HepG2 (cell line): ENCODE results near the gene DMKN. TPM values are rescaled to one million over a fixed set of nuclear protein-coding genes. Genes with fewer than 3 reads are reported as not detected.

Source experiments
- ATAC-seq: fragments of 200-7000 bp; cut with Tn5 transposase; 3 replicates; pipeline ENCODE4 v1.9.1; 2020; ENCODE audit warnings: mild to moderate bottlenecking, moderate library complexity
- BruUV-seq: library from RNA; stranded (reverse); fragments of 400-500 nt; replicated peaks from 2 replicates; lab custom pipeline; 2021; lab: Mats Ljungman, UMichigan
- CTCF ChIA-PET: fragments of 300-600 bp; formaldehyde crosslinking; extraction: SDS; loops from one replicate; lab custom pipeline; 2021; ENCODE audit warnings: low total read pairs, inconsistent platforms, low intra/inter-chr PET ratio; lab: Yijun Ruan, JAX
- POLR2A ChIA-PET: fragments of 350-600 bp; sonication (Branson Sonifier 250); formaldehyde crosslinking; loops from one replicate; lab custom pipeline; 2020; ENCODE audit warnings: antibody characterized with exemption, inconsistent platforms; lab: Yijun Ruan, JAX
- DNase-seq: peaks from one replicate; pipeline ENCODE4 v3.0.0-alpha.2; 2015; ENCODE audit warnings: low spot score
- FAIRE-seq: peaks from 3 replicates; lab custom pipeline; 2011; peaks lifted over from hg19 to GRCh38; lab: Jason Lieb, UNC
- H2AFZ ChIP-seq: one replicate; pipeline ENCODE4 v1.6.1; 2011; ENCODE audit warnings: low read length, inconsistent platforms
- H3K27ac ChIP-seq: fragments of 300-600 bp; 3 replicates; pipeline ENCODE4 v1.8.0; 2011; ENCODE audit warnings: mixed run types, mild to moderate bottlenecking, mixed read lengths, low read length, inconsistent platforms; ENCODE audit not compliant: insufficient read depth; ENCODE audit errors: extremely low read length
- H3K27me3 ChIP-seq, 2 experiments: fragments of 200-600 bp in 1 of 2; 2 replicates in 1 of 2; 3 replicates in 1 of 2; pipeline versions ENCODE4 v1.6.0 to v1.8.0; 2011; ENCODE audit warnings: low read length in 2 of 2, mild to moderate bottlenecking in 2 of 2, moderate library complexity in 2 of 2, inconsistent platforms in 1 of 2; ENCODE audit not compliant: insufficient read depth in 2 of 2, control insufficient read depth in 1 of 2
- H3K36me3 ChIP-seq, 2 experiments: fragments of 200-600 bp in 1 of 2; replicated peaks in 1 of 2; 2 replicates in 1 of 2; 3 replicates in 1 of 2; pipeline versions ENCODE4 v1.5.1 to v1.8.0; 2011; ENCODE audit warnings: low read length in 2 of 2, inconsistent platforms in 1 of 2; ENCODE audit not compliant: insufficient read depth in 2 of 2, control insufficient read depth in 1 of 2
- H3K4me1 ChIP-seq: 2 replicates; pipeline ENCODE4 v1.5.1; 2012; ENCODE audit warnings: low read length, inconsistent platforms; ENCODE audit not compliant: insufficient read depth
- H3K4me2 ChIP-seq: 2 replicates; pipeline ENCODE4 v1.6.0; 2011; ENCODE audit warnings: low read depth, low read length, inconsistent platforms
- H3K4me3 ChIP-seq, 3 experiments: fragments of 200-600 bp in 1 of 3; sonication (generic), shearing (Covaris generic) in 1 of 3; replicated peaks in 1 of 3; 2 replicates each; pipeline ENCODE4 v1.5.1; 2011 to 2016; ENCODE audit warnings: low read length in 3 of 3, inconsistent platforms in 2 of 3, low read depth in 2 of 3, mild to moderate bottlenecking in 2 of 3, control low read depth in 1 of 3, mixed read lengths in 1 of 3; ENCODE audit not compliant: insufficient read depth in 1 of 3
- H3K79me2 ChIP-seq: one replicate; pipeline ENCODE4 v1.6.1; 2011; ENCODE audit warnings: low read length, inconsistent platforms; ENCODE audit not compliant: insufficient read depth
- H3K9ac ChIP-seq: 2 replicates; pipeline ENCODE4 v1.6.0; 2011; ENCODE audit warnings: mild to moderate bottlenecking, low read depth, low read length, inconsistent platforms; ENCODE audit not compliant: insufficient read depth
- H3K9me3 ChIP-seq: 2 replicates; pipeline ENCODE4 v1.5.1; 2012; ENCODE audit warnings: mild to moderate bottlenecking, low read length
- H4K20me1 ChIP-seq: 2 replicates; pipeline ENCODE4 v1.6.0; 2011; ENCODE audit warnings: inconsistent platforms, mild to moderate bottlenecking, low read length, moderate library complexity; ENCODE audit not compliant: insufficient read depth
- BCL6 ChIP-seq: IDR thresholded peaks from 2 replicates; pipeline ENCODE4 v1.6.1; 2016; ENCODE audit warnings: missing genetic modification reagents, missing compliant biosample characterization
- DMAP1 ChIP-seq: IDR thresholded peaks from 2 replicates; pipeline ENCODE4 v1.6.1; 2016
- GPBP1L1 ChIP-seq: sonication (generic); formaldehyde crosslinking; IDR thresholded peaks from 2 replicates; pipeline ENCODE4 v1.5.0; 2020; ENCODE audit warnings: mild to moderate bottlenecking, missing genetic modification reagents
- HMGXB4 ChIP-seq, 2 experiments: sonication (generic) in 1 of 2; formaldehyde crosslinking in 1 of 2; IDR thresholded peaks; 2 replicates each; pipeline versions ENCODE4 v1.4.0 to v1.6.1; 2018 to 2020; ENCODE audit warnings: missing genetic modification reagents in 2 of 2, borderline replicate concordance in 1 of 2, low read depth in 1 of 2, mild to moderate bottlenecking in 1 of 2, missing biosample characterization in 1 of 2
- KAT8 ChIP-seq: IDR thresholded peaks from 2 replicates; pipeline ENCODE4 v1.6.1; 2016; ENCODE audit warnings: missing genetic modification reagents, missing compliant biosample characterization
- NFKB2 ChIP-seq: sonication (generic); formaldehyde crosslinking; IDR thresholded peaks from 2 replicates; pipeline ENCODE4 v1.4.0; 2020; ENCODE audit warnings: missing genetic modification reagents, borderline replicate concordance
- PPARG ChIP-seq: conservative IDR thresholded peaks from 2 replicates; pipeline ENCODE4 v1.6.1; 2016; ENCODE audit warnings: missing biosample characterization, missing genetic modification reagents
- RARA ChIP-seq: IDR thresholded peaks from 2 replicates; pipeline ENCODE4 v1.6.1; 2016; ENCODE audit warnings: missing genetic modification reagents, missing compliant biosample characterization
- SKIL ChIP-seq: sonication (generic); formaldehyde crosslinking; IDR thresholded peaks from 2 replicates; pipeline ENCODE4 v1.8.0; 2022; ENCODE audit warnings: missing genetic modification reagents, mild to moderate bottlenecking, moderate library complexity, borderline replicate concordance
- TCF12 ChIP-seq, 2 experiments: fragments of 450-650 bp in 1 of 2; sonication (generic) in 1 of 2; formaldehyde crosslinking in 1 of 2; IDR thresholded peaks; 2 replicates each; pipeline versions ENCODE4 v1.6.1 to v1.8.0; 2017 to 2022; ENCODE audit warnings: antibody characterized with exemption in 1 of 2, mild to moderate bottlenecking in 1 of 2, missing genetic modification reagents in 1 of 2, moderate library complexity in 1 of 2
- ZKSCAN1 ChIP-seq: fragments of 150-350 bp; IDR thresholded peaks from 2 replicates; pipeline ENCODE4 v1.6.1; 2014; ENCODE audit warnings: low read length
- ZNF224 ChIP-seq: sonication (generic); formaldehyde crosslinking; IDR thresholded peaks from 2 replicates; pipeline ENCODE4 v1.5.0; 2020; ENCODE audit warnings: mild to moderate bottlenecking, missing genetic modification reagents
- ZNF296 ChIP-seq: sonication (generic); formaldehyde crosslinking; conservative IDR thresholded peaks from 2 replicates; pipeline ENCODE4 v1.5.0; 2020; ENCODE audit warnings: mild to moderate bottlenecking, missing genetic modification reagents
- ZNF543 ChIP-seq: sonication (generic); formaldehyde crosslinking; IDR thresholded peaks from 2 replicates; pipeline ENCODE4 v1.4.0; 2020; ENCODE audit warnings: mild to moderate bottlenecking, missing genetic modification reagents
- ZSCAN22 ChIP-seq: sonication (generic); formaldehyde crosslinking; IDR thresholded peaks from 2 replicates; pipeline ENCODE4 v1.4.0; 2020; ENCODE audit warnings: mild to moderate bottlenecking, missing genetic modification reagents
- WGBS: methylation state at CpG from one replicate; pipeline ENCODE4 v1.1.6; 2017; ENCODE audit warnings: low lambda C conversion rate; 5-methylcytosine and 5-hydroxymethylcytosine counted together
- in situ Hi-C: cut with HindIII; loops from 2 replicates; pipeline ENCODE4 v1.10.0; 2017; ENCODE audit warnings: low pct_unique_long_range_greater_than_20kb; ENCODE audit not compliant: extremely low pct_ligation_motif_present
- intact Hi-C: fragments of 100-400 bp; cut with micrococcal nuclease; formaldehyde crosslinking; loops from one replicate; pipeline ENCODE4 v1.10.0; 2022; ENCODE audit not compliant: unreplicated experiment
- polyA plus RNA-seq, 8 experiments: library from polyadenylated mRNA; depleted of rRNA in 3 of 8; stranded (reverse) in 7 of 8; unstranded in 1 of 8; fragments of >200 nt; fragmentation: Illumina TruSeq in 4 of 8; extraction: Trizol in 4 of 8; gene quantifications; 2 replicates each; pipeline versions ENCODE4 v1.2.1 to v1.2.3, GENCODE V29; 2011 to 2016; ENCODE audit warnings: low read depth in 4 of 8, missing spikeins in 1 of 8, mixed read lengths in 1 of 8; ENCODE audit not compliant: insufficient read depth in 1 of 8
- total RNA-seq, 5 experiments: library from RNA; depleted of rRNA; stranded (reverse); fragments of >200 nt; fragmentation: Illumina TruSeq; extraction: Trizol; gene quantifications; 2 replicates each; pipeline ENCODE4 v1.2.3, GENCODE V29; 2016; ENCODE audit warnings: low read depth in 1 of 5

The DMKN gene
- total and polyA plus RNA-seq, 2 of the 13 experiments (the other 11 are each of a cell fraction or from before 2014, with no cell fraction given): 50.8 to 57.1 TPM

- H3K4me1 ChIP-seq: peaks cover 77% of the 10 kb centered on the region
- in situ Hi-C loops (no loop called here), intact Hi-C loops (loop anchor here (2.0 to 5.0 kb wide), 2 partner anchors 39 to 192 kb away; partner anchors contain the start of gene USF2)
- H2AFZ ChIP-seq: no peak overlapping the region
- WGBS: 1% methylated on average over 14 of the region's 14 CpGs
- H4K20me1 ChIP-seq: no peaks in the 10 kb centered on the region
- peak overlapping the region; percentile 76 for H3K4me2 ChIP-seq
- TSS peak; percentile 76 for BruUV-seq
- ATAC-seq (peak; percentile 68), DNase-seq (peak; percentile 67), FAIRE-seq (peak; percentile 65)
- no peaks in the 10 kb centered on the region for H3K9me3 ChIP-seq
- CTCF ChIA-PET: interaction anchor here (1.6 kb wide), 1 partner anchor 9 kb away, joined by 4 read pairs; no protein-coding TSS in a partner anchor
- H3K9ac ChIP-seq: peak overlapping the region; percentile 46
- H3K4me3 ChIP-seq: peak overlapping the region; percentile 35 to 66 (median 60); a peak in 5 of 6 replicates
- H3K36me3 ChIP-seq: no peaks in the 10 kb centered on the region
- no peaks in the 10 kb centered on the region for H3K79me2 ChIP-seq
- peak overlapping the region; percentile 87 for H3K27ac ChIP-seq
- POLR2A ChIA-PET: interaction anchor here (1.5 to 1.6 kb wide), 2 partner anchors 9 to 39 kb away, joined by 6 to 7 read pairs; no protein-coding TSS in a partner anchor
- H3K27me3 ChIP-seq: no peaks in the 10 kb centered on the region; a peak in 1 of 5 replicates
- TF ChIP-seq SKIL (CRISPR knock-in tag) (peak; percentile 62; the same call in 1 of the 2 replicates), RARA (CRISPR knock-in tag) (peak; percentile 82), ZNF296 (peak; percentile 87; the same call in 1 of the 2 replicates), TCF12 (IDR thresholded peaks at IDR 0.05) (no peak), TCF12 (CRISPR knock-in tag; IDR thresholded peaks at IDR 0.05) (0 out of 2 replicates have a peak, but pooled peaks have one; percentile 8), ZSCAN22 (CRISPR knock-in tag) (0 out of 2 replicates have a peak, but pooled peaks have one; percentile 45), ZNF543 (CRISPR knock-in tag) (0 out of 2 replicates have a peak, but pooled peaks have one; percentile 39), BCL6 (CRISPR knock-in tag) (peak; percentile 67), HMGXB4 (CRISPR knock-in tag; IDR thresholded peaks at IDR 0.05; ENCODE audit: borderline replicate concordance in 1 of 2, low read depth in 1 of 2) (0 out of 4 replicates have a peak, but pooled peaks of 1 of the 2 experiments have one; percentile 14), DMAP1 (0 out of 2 replicates have a peak, but pooled peaks have one; percentile 25), GPBP1L1 (no peak), KAT8 (0 out of 2 replicates have a peak, but pooled peaks have one; percentile 6), NFKB2 (no peak), ZKSCAN1 (0 out of 2 replicates have a peak, but pooled peaks have one; percentile 19), ZNF224 (CRISPR knock-in tag) (0 out of 2 replicates have a peak, but pooled peaks have one; percentile 61), PPARG (CRISPR knock-in tag) (peak; percentile 99)
Measured at GRCh38 chr19:35459414-35460082, 53.9 kb downstream of the DMKN start.
